Spleen (tissue), 11 donors: Measurements from ENCODE around the gene LXN. TPM values are rescaled to one million over a fixed set of nuclear protein-coding genes. Genes with fewer than 3 reads are reported as not detected.

Experiments used
- DNase-seq: peaks from one replicate; pipeline ENCODE4 v3.0.0-alpha.2; 2020
- H3K27ac ChIP-seq, 8 donors: fragments of 200-600 bp; sonication (generic) in 7 of 8; 1 replicate in 4 of 8; 2 replicates in 4 of 8; pipeline versions ENCODE4 v1.5.0 to v1.8.0; 2016 to 2021; ENCODE audit warnings: inconsistent platforms in 4 of 8, mild to moderate bottlenecking in 4 of 8, moderate library complexity in 1 of 8
- H3K27me3 ChIP-seq, 7 donors: fragments of 200-600 bp; sonication (generic) in 6 of 7; replicated peaks in 1 of 7; 1 replicate in 4 of 7; 2 replicates in 3 of 7; pipeline versions ENCODE4 v1.5.0 to v1.8.0; 2016 to 2021; ENCODE audit warnings: inconsistent platforms in 3 of 7, mild to moderate bottlenecking in 1 of 7
- H3K36me3 ChIP-seq, 6 donors: fragments of 200-600 bp; sonication (generic) in 5 of 6; 1 replicate in 4 of 6; 2 replicates in 2 of 6; pipeline versions ENCODE4 v1.5.0 to v1.8.0; 2016 to 2021; ENCODE audit warnings: inconsistent platforms in 2 of 6
- H3K4me1 ChIP-seq, 6 donors: fragments of 200-600 bp; sonication (generic) in 5 of 6; 1 replicate in 3 of 6; 2 replicates in 3 of 6; pipeline versions ENCODE4 v1.5.0 to v1.8.0; 2016 to 2021; ENCODE audit warnings: inconsistent platforms in 3 of 6
- H3K4me3 ChIP-seq, 8 donors: fragments of 200-600 bp; sonication (generic) in 7 of 8; 1 replicate in 4 of 8; 2 replicates in 4 of 8; pipeline versions ENCODE4 v1.5.0 to v1.8.0; 2016 to 2021; ENCODE audit warnings: inconsistent platforms in 4 of 8, mild to moderate bottlenecking in 4 of 8, moderate library complexity in 2 of 8
- H3K9me3 ChIP-seq, 8 donors: fragments of 200-600 bp; sonication (generic) in 7 of 8; 1 replicate in 4 of 8; 2 replicates in 4 of 8; pipeline versions ENCODE4 v1.5.0 to v1.8.0; 2016 to 2021; ENCODE audit warnings: inconsistent platforms in 4 of 8
- POLR2A ChIP-seq, 3 donors: fragments of 450-650 bp; IDR thresholded peaks; one replicate each; pipeline ENCODE4 v1.5.1; 2017; ENCODE audit warnings: antibody characterized with exemption in 3 of 3, mild to moderate bottlenecking in 1 of 3
- POLR2AphosphoS5 ChIP-seq, 3 donors: sonication (generic); formaldehyde crosslinking; IDR thresholded peaks; one replicate each; pipeline ENCODE4 v1.5.1; 2017; ENCODE audit warnings: antibody characterized with exemption in 3 of 3
- WGBS, 5 donors: extraction: QIAGEN DNeasy Blood & Tissue Kit in 3 of 5; methylation state at CpG; one replicate each; pipeline versions ENCODE4 v1.1.5 to v1.1.7; 2013 to 2018; 5-methylcytosine and 5-hydroxymethylcytosine counted together
- intact Hi-C: fragments of 100-400 bp; cut with DNase I; formaldehyde crosslinking; loops from one replicate; pipeline ENCODE4 v1.15.0; 2023; ENCODE audit warnings: low total_unique reads
- polyA plus RNA-seq, 3 donors: library from polyadenylated mRNA; stranded (reverse); fragments of 200-250 nt; gene quantifications; one replicate each; pipeline ENCODE4 v1.2.1, GENCODE V29; 2013
- total RNA-seq, 7 donors: library from RNA; depleted of rRNA in 3 of 7; stranded (reverse); fragments of >200 nt in 3 of 7; fragmentation: NEBNext Ultra II Directional in 4 of 7; extraction: Animal tissue kit (Norgen Biotek cat#: 25700) in 4 of 7; gene quantifications; one replicate each; pipeline versions ENCODE4 v1.1.0 to v1.2.1, GENCODE V29; 2016 to 2021
- TF ChIP-seq, protein P1 (sequence below), 11 experiments: fragments of 200-600 bp in 7 of 11; fragments of 450-650 bp in 4 of 11; sonication (generic) in 4 of 11; IDR thresholded peaks in 8 of 11; conservative IDR thresholded peaks in 3 of 11; 1 replicate in 7 of 11; 2 replicates in 4 of 11; pipeline versions ENCODE4 v1.4.0 to v1.8.0; 2016 to 2021; ENCODE audit warnings: antibody characterized with exemption in 11 of 11, inconsistent platforms in 4 of 11, mild to moderate bottlenecking in 1 of 11
- donor health status: healthy with polysubstance abuse.
- donor health status: DM: no; HTN: no; CAD: no; lungs with moderate emphysema.
- donor health status: DM: no; HTN: no; CAD: no.
- donor health status: Bipolar disorder and iron deficiency.
- donor health status: healthy.
- donor health status: DM: no; HTN: no; CAD: no.
- donor health status: DM: yes; HTN: yes; CAD: no.

Gene LXN
- total and polyA plus RNA-seq, 10 donors: 7.9 to 18.6 (median 12.5) TPM

- WGBS, 5 donors: 87 to 96% (median 91%) methylated on average over 4 of the region's 4 CpGs
- Histone ChIP-seq H3K36me3 (peaks cover 0 to 100% (median 67%) of the 10 kb centered on the region in 6 donors), H3K27me3 (no peaks in the 10 kb centered on the region), H3K27ac (no peak overlapping the region), H3K4me1 (peaks cover 0 to 13% (median 0%) of the 10 kb centered on the region in 6 donors), H3K9me3 (no peaks in the 10 kb centered on the region), H3K4me3 (no peak overlapping the region)
- TF ChIP-seq, protein P1, sequence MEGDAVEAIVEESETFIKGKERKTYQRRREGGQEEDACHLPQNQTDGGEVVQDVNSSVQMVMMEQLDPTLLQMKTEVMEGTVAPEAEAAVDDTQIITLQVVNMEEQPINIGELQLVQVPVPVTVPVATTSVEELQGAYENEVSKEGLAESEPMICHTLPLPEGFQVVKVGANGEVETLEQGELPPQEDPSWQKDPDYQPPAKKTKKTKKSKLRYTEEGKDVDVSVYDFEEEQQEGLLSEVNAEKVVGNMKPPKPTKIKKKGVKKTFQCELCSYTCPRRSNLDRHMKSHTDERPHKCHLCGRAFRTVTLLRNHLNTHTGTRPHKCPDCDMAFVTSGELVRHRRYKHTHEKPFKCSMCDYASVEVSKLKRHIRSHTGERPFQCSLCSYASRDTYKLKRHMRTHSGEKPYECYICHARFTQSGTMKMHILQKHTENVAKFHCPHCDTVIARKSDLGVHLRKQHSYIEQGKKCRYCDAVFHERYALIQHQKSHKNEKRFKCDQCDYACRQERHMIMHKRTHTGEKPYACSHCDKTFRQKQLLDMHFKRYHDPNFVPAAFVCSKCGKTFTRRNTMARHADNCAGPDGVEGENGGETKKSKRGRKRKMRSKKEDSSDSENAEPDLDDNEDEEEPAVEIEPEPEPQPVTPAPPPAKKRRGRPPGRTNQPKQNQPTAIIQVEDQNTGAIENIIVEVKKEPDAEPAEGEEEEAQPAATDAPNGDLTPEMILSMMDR (IDR thresholded peaks at IDR 0.05 in 8 of 11, conservative IDR thresholded peaks at IDR 0.05 in 3 of 11): no peak
- TF ChIP-seq POLR2AphosphoS5 (IDR thresholded peaks at IDR 0.05) (no peak), POLR2A (IDR thresholded peaks at IDR 0.05) (no peak)
- intact Hi-C loops: no loop called here
- DNase-seq: no peak
Observed at GRCh38 chr3:158660711-158661110, 11.7 kb downstream of the LXN start.

- H3K9me3 ChIP-seq: no peaks in the 10 kb centered on the region
- peaks cover 0 to 100% (median 69%) of the 10 kb centered on the region in 6 donors for H3K36me3 ChIP-seq
- H3K27me3 ChIP-seq: no peaks in the 10 kb centered on the region
- no peak overlapping the region for H3K27ac ChIP-seq
- WGBS, 5 donors: 36 to 41% (median 40%) methylated on average over 7 of the region's 7 CpGs
- H3K4me1 ChIP-seq: peaks cover 0 to 13% (median 0%) of the 10 kb centered on the region in 6 donors
- H3K4me3 ChIP-seq: no peak overlapping the region
- no peak for DNase-seq
- intact Hi-C loops: loop anchor here (5.0 kb wide), 1 partner anchor 133 kb away; no protein-coding TSS in a partner anchor
- TF ChIP-seq POLR2AphosphoS5 (IDR thresholded peaks at IDR 0.05): no peak
- TF ChIP-seq, protein P1 (IDR thresholded peaks at IDR 0.05 in 8 of 11, conservative IDR thresholded peaks at IDR 0.05 in 3 of 11): peak in 10 of 11 experiments; percentile 12 to 76 (median 64)
- no peak for TF ChIP-seq POLR2A (IDR thresholded peaks at IDR 0.05)
Observed at GRCh38 chr3:158659454-158660237, 12.8 kb downstream of the LXN start.

GRCh38 chr3:158658889-158659288 lies 13.6 kb downstream of the LXN start:
- 82 to 90% (median 85%) methylated on average over 7 of the region's 7 CpGs for WGBS, 5 donors
- peaks cover 0 to 100% (median 68%) of the 10 kb centered on the region in 6 donors for H3K36me3 ChIP-seq

More at GRCh38 chr3:158658889-158659288, 13.6 kb downstream of the LXN start:
- Histone ChIP-seq H3K4me3 (no peak overlapping the region), H3K4me1 (peaks cover 0 to 13% (median 0%) of the 10 kb centered on the region in 6 donors), H3K27me3 (no peaks in the 10 kb centered on the region), H3K9me3 (no peaks in the 10 kb centered on the region), H3K27ac (no peak overlapping the region)
- intact Hi-C loops: loop anchor here (5.0 kb wide), 1 partner anchor 133 kb away; no protein-coding TSS in a partner anchor
- DNase-seq: no peak
- no peak for TF ChIP-seq POLR2AphosphoS5 (IDR thresholded peaks at IDR 0.05)
- TF ChIP-seq, protein P1 (IDR thresholded peaks at IDR 0.05 in 8 of 11, conservative IDR thresholded peaks at IDR 0.05 in 3 of 11): no peak
- TF ChIP-seq POLR2A (IDR thresholded peaks at IDR 0.05): no peak
